H9 (cell line): ENCODE data around the gene AP1S3. TPM values are rescaled to one million over a fixed set of nuclear protein-coding genes. Genes with fewer than 3 reads are reported as not detected.

Experiments
- DNase-seq: peaks from one replicate; pipeline ENCODE4 v3.0.0-alpha.2; 2017
- H2AFZ ChIP-seq: one replicate; pipeline ENCODE4 v1.6.1; 2013; ENCODE audit warnings: mild to moderate bottlenecking, low read length, control low read depth, moderate library complexity
- H2AK5ac ChIP-seq: 2 replicates; pipeline ENCODE4 v1.6.1; 2013; ENCODE audit warnings: low read length, control low read depth, mixed read lengths; ENCODE audit not compliant: insufficient read length
- H2BK120ac ChIP-seq: one replicate; pipeline ENCODE4 v1.6.1; 2013; ENCODE audit warnings: low read depth, mild to moderate bottlenecking, low read length, control low read depth, inconsistent platforms; ENCODE audit not compliant: poor library complexity, severe bottlenecking
- H2BK12ac ChIP-seq: 2 replicates; pipeline ENCODE4 v1.6.1; 2013; ENCODE audit warnings: low read length, control low read depth, mixed read lengths, low read depth; ENCODE audit not compliant: insufficient read length
- H2BK15ac ChIP-seq: 2 replicates; pipeline ENCODE4 v1.6.1; 2013; ENCODE audit warnings: low read depth, low read length, control low read depth
- H2BK20ac ChIP-seq: one replicate; pipeline ENCODE4 v1.6.1; 2013; ENCODE audit warnings: low read depth, mild to moderate bottlenecking, low read length, control low read depth, inconsistent platforms; ENCODE audit not compliant: poor library complexity, severe bottlenecking
- H2BK5ac ChIP-seq: 2 replicates; pipeline ENCODE4 v1.6.1; 2013; ENCODE audit warnings: low read length, control low read depth, mixed read lengths; ENCODE audit not compliant: insufficient read length
- H3K14ac ChIP-seq: 2 replicates; pipeline ENCODE4 v1.6.1; 2013; ENCODE audit warnings: low read length, control low read depth; ENCODE audit not compliant: insufficient read depth
- H3K18ac ChIP-seq: 2 replicates; pipeline ENCODE4 v1.6.1; 2013; ENCODE audit warnings: low read depth, mild to moderate bottlenecking, mixed read lengths, low read length, control low read depth; ENCODE audit not compliant: insufficient read length
- H3K23ac ChIP-seq: 2 replicates; pipeline ENCODE4 v1.6.1; 2013; ENCODE audit warnings: low read length, control low read depth, mixed read lengths, low read depth; ENCODE audit not compliant: insufficient read length
- H3K23me2 ChIP-seq: 2 replicates; pipeline ENCODE4 v1.6.1; 2013; ENCODE audit warnings: low read depth, mild to moderate bottlenecking, mixed read lengths, low read length, control low read depth; ENCODE audit not compliant: insufficient read length, poor library complexity, severe bottlenecking
- H3K27ac ChIP-seq: 2 replicates; pipeline ENCODE4 v1.5.1; 2013; ENCODE audit warnings: low read length, control low read depth, mixed read lengths, low read depth; ENCODE audit not compliant: insufficient read length
- H3K27me3 ChIP-seq: 2 replicates; pipeline ENCODE4 v1.6.1; 2013; ENCODE audit warnings: low read length, control low read depth, inconsistent platforms; ENCODE audit not compliant: insufficient read depth
- H3K4ac ChIP-seq: 2 replicates; pipeline ENCODE4 v1.6.1; 2013; ENCODE audit warnings: low read depth, mild to moderate bottlenecking, control low read depth, inconsistent platforms, low read length, moderate library complexity
- H3K4me1 ChIP-seq: 2 replicates; pipeline ENCODE4 v1.6.1; 2013; ENCODE audit warnings: low read length, control low read depth, inconsistent platforms; ENCODE audit not compliant: insufficient read depth
- H3K4me2 ChIP-seq: 2 replicates; pipeline ENCODE4 v1.6.1; 2013; ENCODE audit warnings: low read length, control low read depth, mixed read lengths; ENCODE audit not compliant: insufficient read length, insufficient read depth
- H3K56ac ChIP-seq: 2 replicates; pipeline ENCODE4 v1.6.1; 2013; ENCODE audit warnings: low read depth, mild to moderate bottlenecking, mixed read lengths, low read length, control low read depth; ENCODE audit not compliant: insufficient read length
- H3K79me1 ChIP-seq: 2 replicates; pipeline ENCODE4 v1.6.1; 2013; ENCODE audit warnings: low read depth, mild to moderate bottlenecking, moderate library complexity, low read length, control low read depth, inconsistent platforms; ENCODE audit not compliant: insufficient read depth, poor library complexity, severe bottlenecking
- H3K79me2 ChIP-seq: 2 replicates; pipeline ENCODE4 v1.6.1; 2013; ENCODE audit warnings: low read length, control low read depth, inconsistent platforms; ENCODE audit not compliant: insufficient read depth
- H3K9ac ChIP-seq: 2 replicates; pipeline ENCODE4 v1.6.1; 2013; ENCODE audit warnings: low read length, control low read depth, mixed read lengths; ENCODE audit not compliant: insufficient read length; ENCODE audit errors: extremely low read depth
- H3K9me3 ChIP-seq: one replicate; pipeline ENCODE4 v1.6.1; 2013; ENCODE audit warnings: low read depth, low read length, inconsistent platforms; ENCODE audit not compliant: control insufficient read depth
- H3T11ph ChIP-seq: one replicate; pipeline ENCODE4 v1.6.1; 2013; ENCODE audit warnings: mild to moderate bottlenecking, low read length, control low read depth, inconsistent platforms
- H4K20me1 ChIP-seq: one replicate; pipeline ENCODE4 v1.6.1; 2013; ENCODE audit not compliant: control insufficient read depth, insufficient read length, insufficient read depth
- H4K5ac ChIP-seq: 2 replicates; pipeline ENCODE4 v1.6.1; 2013; ENCODE audit warnings: low read depth, mild to moderate bottlenecking, mixed read lengths, low read length, control low read depth; ENCODE audit not compliant: insufficient read length
- H4K8ac ChIP-seq: replicated peaks from 2 replicates; pipeline ENCODE4 v1.6.1; 2013; ENCODE audit warnings: low read length, control low read depth, mixed read lengths, low read depth; ENCODE audit not compliant: insufficient read length
- H4K91ac ChIP-seq: 2 replicates; pipeline ENCODE4 v1.6.1; 2013; ENCODE audit warnings: low read depth, mild to moderate bottlenecking, moderate library complexity, mixed read lengths, low read length, control low read depth; ENCODE audit not compliant: insufficient read length
- H3K27ac Mint-ChIP-seq, 3 experiments: 2 replicates in 2 of 3; 3 replicates in 1 of 3; pipeline ENCODE4 v1.8.0; 2020 to 2021; ENCODE audit warnings: mixed read lengths in 3 of 3, mild to moderate bottlenecking in 1 of 3, moderate library complexity in 1 of 3
- H3K27me3 Mint-ChIP-seq: 2 replicates; pipeline ENCODE4 v1.8.0; 2021; ENCODE audit warnings: low read depth, mild to moderate bottlenecking, moderate library complexity, mixed read lengths
- H3K36me3 Mint-ChIP-seq, 3 experiments: 2 replicates in 2 of 3; 3 replicates in 1 of 3; pipeline ENCODE4 v1.8.0; 2020 to 2021; ENCODE audit warnings: low read depth in 3 of 3, mixed read lengths in 3 of 3; ENCODE audit not compliant: insufficient read depth in 1 of 3
- H3K4me1 Mint-ChIP-seq, 2 experiments: 2 replicates each; pipeline ENCODE4 v1.8.0; 2020; ENCODE audit warnings: mixed read lengths in 2 of 2
- H3K4me3 Mint-ChIP-seq, 2 experiments: 2 replicates in 1 of 2; 3 replicates in 1 of 2; pipeline ENCODE4 v1.8.0; 2020 to 2021; ENCODE audit warnings: mild to moderate bottlenecking in 2 of 2, mixed read lengths in 2 of 2, moderate library complexity in 1 of 2
- H3K9me3 Mint-ChIP-seq, 2 experiments: 2 replicates in 1 of 2; 3 replicates in 1 of 2; pipeline ENCODE4 v1.8.0; 2020; ENCODE audit warnings: mild to moderate bottlenecking in 2 of 2, mixed read lengths in 2 of 2, moderate library complexity in 1 of 2
- WGBS: extraction: QIAGEN DNeasy Blood & Tissue Kit; methylation state at CpG from one replicate; pipeline ENCODE4 v1.1.7; 2013; ENCODE audit warnings: missing lambda C conversion rate, low lambda C conversion rate, mixed read lengths; ENCODE audit not compliant: insufficient read length; ENCODE audit errors: extremely low coverage; 5-methylcytosine and 5-hydroxymethylcytosine counted together
- total RNA-seq: library from RNA; stranded (reverse); gene quantifications from 2 replicates; pipeline ENCODE4 v1.2.1, GENCODE V29; 2021
- TF ChIP-seq, protein P1 (sequence below): fragments of 200-600 bp; sonication (generic); conservative IDR thresholded peaks from 3 replicates; pipeline ENCODE4 v1.8.0; 2021; ENCODE audit warnings: antibody characterized with exemption, mild to moderate bottlenecking

AP1S3 gene
- total RNA-seq, 1 experiment from 2014 or later, result 8.7 TPM

GRCh38 chr2:223734346-223734745 is 103.0 kb downstream of the AP1S3 start:
- H3K56ac ChIP-seq, result no peak overlapping the region
- no peak for DNase-seq
- no peak overlapping the region for H3K14ac ChIP-seq
- H3K4me2 ChIP-seq, result no peak overlapping the region
- no peak overlapping the region for H2BK12ac ChIP-seq
- WGBS, result no CpG with 5 or more reads among the region's 2 CpGs
- H3K9me3 ChIP-seq, result no peaks in the 10 kb centered on the region
- H3K4ac ChIP-seq, result no peak overlapping the region
- H2AFZ ChIP-seq, result no peak overlapping the region
- TF ChIP-seq, protein P1, sequence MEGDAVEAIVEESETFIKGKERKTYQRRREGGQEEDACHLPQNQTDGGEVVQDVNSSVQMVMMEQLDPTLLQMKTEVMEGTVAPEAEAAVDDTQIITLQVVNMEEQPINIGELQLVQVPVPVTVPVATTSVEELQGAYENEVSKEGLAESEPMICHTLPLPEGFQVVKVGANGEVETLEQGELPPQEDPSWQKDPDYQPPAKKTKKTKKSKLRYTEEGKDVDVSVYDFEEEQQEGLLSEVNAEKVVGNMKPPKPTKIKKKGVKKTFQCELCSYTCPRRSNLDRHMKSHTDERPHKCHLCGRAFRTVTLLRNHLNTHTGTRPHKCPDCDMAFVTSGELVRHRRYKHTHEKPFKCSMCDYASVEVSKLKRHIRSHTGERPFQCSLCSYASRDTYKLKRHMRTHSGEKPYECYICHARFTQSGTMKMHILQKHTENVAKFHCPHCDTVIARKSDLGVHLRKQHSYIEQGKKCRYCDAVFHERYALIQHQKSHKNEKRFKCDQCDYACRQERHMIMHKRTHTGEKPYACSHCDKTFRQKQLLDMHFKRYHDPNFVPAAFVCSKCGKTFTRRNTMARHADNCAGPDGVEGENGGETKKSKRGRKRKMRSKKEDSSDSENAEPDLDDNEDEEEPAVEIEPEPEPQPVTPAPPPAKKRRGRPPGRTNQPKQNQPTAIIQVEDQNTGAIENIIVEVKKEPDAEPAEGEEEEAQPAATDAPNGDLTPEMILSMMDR, result no peak
- no peak overlapping the region for H3K18ac ChIP-seq
- no peaks in the 10 kb centered on the region for H3K4me1 ChIP-seq
- H3K4me3 Mint-ChIP-seq, result no peak overlapping the region
- no peaks in the 10 kb centered on the region for H4K20me1 ChIP-seq
- H2BK5ac ChIP-seq, result no peak overlapping the region
- no peak overlapping the region for H2BK20ac ChIP-seq
- H4K5ac ChIP-seq, result no peak overlapping the region
- H2BK120ac ChIP-seq, result no peak overlapping the region
- H3K4me1 Mint-ChIP-seq, result peaks cover 0 to 3% of the 10 kb centered on the region in 2 experiments; a peak in 2 of 4 replicates
- H4K91ac ChIP-seq, result no peak overlapping the region
- H3K79me2 ChIP-seq, result no peaks in the 10 kb centered on the region
- H3K23ac ChIP-seq, result no peak overlapping the region
- no peaks in the 10 kb centered on the region for H3K79me1 ChIP-seq
- no peaks in the 10 kb centered on the region for H3K27me3 Mint-ChIP-seq
- H3K36me3 Mint-ChIP-seq, result peaks cover 0 to 4% (median 0%) of the 10 kb centered on the region in 3 experiments; a peak in 1 of 7 replicates
- H2BK15ac ChIP-seq, result no peak overlapping the region
- H3K23me2 ChIP-seq, result no peaks in the 10 kb centered on the region
- H4K8ac ChIP-seq, result no peak overlapping the region
- no peak overlapping the region for H3T11ph ChIP-seq
- no peak overlapping the region for H3K27ac Mint-ChIP-seq
- H3K27me3 ChIP-seq, result no peaks in the 10 kb centered on the region
- no peak overlapping the region for H2AK5ac ChIP-seq
- no peak overlapping the region for H3K27ac ChIP-seq
- H3K9ac ChIP-seq, result no peak overlapping the region
- no peaks in the 10 kb centered on the region for H3K9me3 Mint-ChIP-seq
